Lower lobe of right lung (tissue), 2 donors: Measurements from ENCODE around the gene PTCRA. TPM values are rescaled to one million over a fixed set of nuclear protein-coding genes. Genes with fewer than 3 reads are reported as not detected.

ENCODE experiments used
- ATAC-seq, 2 donors: fragments of 200-7000 bp; cut with Tn5 transposase; one replicate each; pipeline ENCODE4 v1.9.1; 2020 to 2022; ENCODE audit warnings: mild to moderate bottlenecking in 2 of 2, moderate library complexity in 2 of 2
- DNase-seq: peaks from one replicate; pipeline ENCODE4 v3.0.0-alpha.2; 2020
- H3K27ac ChIP-seq: fragments of 200-600 bp; one replicate; pipeline ENCODE4 v1.8.0; 2022
- H3K27me3 ChIP-seq: fragments of 200-600 bp; one replicate; pipeline ENCODE4 v1.8.0; 2022; ENCODE audit warnings: low read depth
- H3K36me3 ChIP-seq: fragments of 200-600 bp; one replicate; pipeline ENCODE4 v1.8.0; 2022; ENCODE audit warnings: mild to moderate bottlenecking
- H3K4me1 ChIP-seq: fragments of 200-600 bp; one replicate; pipeline ENCODE4 v1.8.0; 2022
- H3K4me3 ChIP-seq: fragments of 200-600 bp; one replicate; pipeline ENCODE4 v1.8.0; 2022; ENCODE audit warnings: mild to moderate bottlenecking
- H3K9me3 ChIP-seq: fragments of 200-600 bp; one replicate; pipeline ENCODE4 v1.8.0; 2022
- CTCF ChIP-seq: fragments of 200-600 bp; IDR thresholded peaks from one replicate; pipeline ENCODE4 v1.8.0; 2022; ENCODE audit warnings: antibody characterized with exemption, mild to moderate bottlenecking
- intact Hi-C: fragments of 100-400 bp; cut with DNase I; formaldehyde crosslinking; loops from one replicate; pipeline ENCODE4 v1.11.0; 2022
- total RNA-seq: library from RNA; stranded (reverse); fragmentation: NEBNext Ultra II Directional; extraction: Animal tissue kit (Norgen Biotek cat#: 25700); gene quantifications from one replicate; pipeline ENCODE4 v1.2.1, GENCODE V29; 2021
- donor health status: DM: no; HTN: yes; CAD: no; lungs with severe emphysema.

PTCRA gene
- total RNA-seq, 1 donor from 2014 or later: 9.8 TPM

GRCh38 chr6:42970871-42971612 lies 55.2 kb downstream of the PTCRA start:
- intact Hi-C loops: no loop called here
- ATAC-seq: no peak
- H3K4me3 ChIP-seq: no peak overlapping the region
- DNase-seq: no peak
- H3K27ac ChIP-seq: no peak overlapping the region
- H3K27me3 ChIP-seq: no peaks in the 10 kb centered on the region
- H3K36me3 ChIP-seq: peaks cover 44% of the 10 kb centered on the region
- no peaks in the 10 kb centered on the region for H3K4me1 ChIP-seq
- no peaks in the 10 kb centered on the region for H3K9me3 ChIP-seq
- TF ChIP-seq CTCF: no peak

GRCh38 chr6:42971746-42972327 lies 56.0 kb downstream of the PTCRA start:
- no peaks in the 10 kb centered on the region for H3K9me3 ChIP-seq
- no peaks in the 10 kb centered on the region for H3K27me3 ChIP-seq
- ATAC-seq (no peak), DNase-seq (no peak)
- intact Hi-C loops: no loop called here
- no peak overlapping the region for H3K27ac ChIP-seq
- H3K4me1 ChIP-seq: no peaks in the 10 kb centered on the region
- TF ChIP-seq CTCF: no peak
- no peak overlapping the region for H3K4me3 ChIP-seq
- peaks cover 37% of the 10 kb centered on the region for H3K36me3 ChIP-seq

- Histone ChIP-seq H3K9me3 (no peaks in the 10 kb centered on the region), H3K36me3 (peaks cover 18% of the 10 kb centered on the region), H3K27me3 (no peaks in the 10 kb centered on the region), H3K27ac (no peak overlapping the region), H3K4me3 (no peak overlapping the region), H3K4me1 (peaks cover 13% of the 10 kb centered on the region)
- peak in 1 of 2 donors; percentile 14 for ATAC-seq
- no peak for TF ChIP-seq CTCF
- intact Hi-C loops: no loop called here
- DNase-seq: no peak
Observed at GRCh38 chr6:42973926-42974325, 58.1 kb downstream of the PTCRA start.

- intact Hi-C loops: no loop called here
- H3K4me3 ChIP-seq: no peak overlapping the region
- H3K36me3 ChIP-seq: peaks cover 9% of the 10 kb centered on the region
- no peaks in the 10 kb centered on the region for H3K9me3 ChIP-seq
- H3K4me1 ChIP-seq: peaks cover 20% of the 10 kb centered on the region
- no peak for TF ChIP-seq CTCF
- DNase-seq: no peak
- no peak for ATAC-seq
- H3K27me3 ChIP-seq: no peaks in the 10 kb centered on the region
- H3K27ac ChIP-seq: no peak overlapping the region
Observed at GRCh38 chr6:42974919-42975505, 59.2 kb downstream of the PTCRA start.

Other genes starting within 250 kb of the PTCRA start
- 0.68 TPM for gene PRPH2, start 193.5 kb upstream of the PTCRA start, total RNA-seq
- 19.3 TPM for gene TBCC, start 169.9 kb upstream of the PTCRA start, total RNA-seq
- gene BICRAL, start 134.0 kb upstream of the PTCRA start, total RNA-seq: 20.7 TPM
- 64.5 TPM for gene RPL7L1, start 36.4 kb upstream of the PTCRA start, total RNA-seq
- gene CNPY3, start 13.4 kb downstream of the PTCRA start, total RNA-seq: 84.0 TPM
- 2.4 TPM for gene GNMT, start 44.7 kb downstream of the PTCRA start, total RNA-seq
- gene PEX6, start 63.1 kb downstream of the PTCRA start, total RNA-seq: 33.3 TPM
- 24.5 TPM for gene PPP2R5D, start 68.5 kb downstream of the PTCRA start, total RNA-seq
- 44.8 TPM for gene MEA1, start 97.9 kb downstream of the PTCRA start, total RNA-seq
- 59.3 TPM for gene KLHDC3, start 98.2 kb downstream of the PTCRA start, total RNA-seq
- gene RRP36, start 105.6 kb downstream of the PTCRA start, total RNA-seq: 35.3 TPM
- 16.1 TPM for gene CUL7, start 137.8 kb downstream of the PTCRA start, total RNA-seq
- gene MRPL2, start 143.4 kb downstream of the PTCRA start, total RNA-seq: 40.1 TPM
- 45.2 TPM for gene KLC4, start 143.6 kb downstream of the PTCRA start, total RNA-seq
- 81.0 TPM for gene PTK7, start 160.3 kb downstream of the PTCRA start, total RNA-seq